A549 (cell line): ENCODE results near the gene TBCEL. TPM values are rescaled to one million over a fixed set of nuclear protein-coding genes. Genes with fewer than 3 reads are reported as not detected.
"Not testable (repeated sequence)": the region's sequence is repeated elsewhere in the genome, so short reads cannot be mapped to it uniquely, and the experiment has no call there.

Experiments
- ATAC-seq, 2 experiments: fragments of 200-7000 bp in 1 of 2; fragments of >200 bp in 1 of 2; cut with Nextera tagmentation in 1 of 2; cut with Tn5 transposase in 1 of 2; 3 replicates each; pipeline versions ENCODE4 v1.8.0 to v1.9.1; 2018 to 2020; ENCODE audit warnings: mild to moderate bottlenecking in 1 of 2, moderate library complexity in 1 of 2
- CTCF ChIA-PET: fragments of 300-600 bp; sonication (Branson Sonifier 250); formaldehyde crosslinking; extraction: SDS; loops from one replicate; lab custom pipeline; 2021; ENCODE audit warnings: antibody characterized with exemption, inconsistent platforms; lab: Yijun Ruan, JAX
- POLR2A ChIA-PET: fragments of 350-600 bp; formaldehyde crosslinking; extraction: SDS; loops from one replicate; lab custom pipeline; 2021; ENCODE audit warnings: antibody characterized with exemption, inconsistent platforms; lab: Yijun Ruan, JAX
- DNase-seq, 2 experiments: peaks; one replicate each; pipeline versions ENCODE4 v3.0.0 to v3.0.0-alpha.2; 2011 to 2016; ENCODE audit warnings: low read depth in 1 of 2, low spot score in 1 of 2
- FAIRE-seq: peaks from 2 replicates; lab custom pipeline; 2011; peaks lifted over from hg19 to GRCh38; lab: Jason Lieb, UNC
- H3K27ac ChIP-seq, 2 experiments: fragments of >200 bp; sonication (Bioruptor Twin); formaldehyde crosslinking; 3 replicates each; pipeline ENCODE4 v1.5.1; 2016 to 2017
- H3K4me1 ChIP-seq: fragments of >200 bp; sonication (Bioruptor Twin); formaldehyde crosslinking; 3 replicates; pipeline ENCODE4 v1.6.1; 2016
- H3K4me2 ChIP-seq: fragments of >200 bp; sonication (Bioruptor Twin); formaldehyde crosslinking; 3 replicates; pipeline ENCODE4 v1.6.1; 2016
- H3K4me3 ChIP-seq: fragments of >200 bp; sonication (Bioruptor Twin); formaldehyde crosslinking; 3 replicates; pipeline ENCODE4 v1.5.1; 2016
- H3K9me3 ChIP-seq: fragments of >200 bp; sonication (Bioruptor Twin); formaldehyde crosslinking; 3 replicates; pipeline ENCODE4 v1.6.1; 2016
- CBX2 ChIP-seq: fragments of 200-600 bp; sonication (generic); IDR thresholded peaks from 2 replicates; pipeline ENCODE4 v1.6.1; 2016; ENCODE audit warnings: low read depth, mild to moderate bottlenecking, borderline replicate concordance
- CBX8 ChIP-seq: fragments of 200-600 bp; sonication (generic); IDR thresholded peaks from 2 replicates; pipeline ENCODE4 v1.6.1; 2016
- CEBPB ChIP-seq, 2 experiments: fragments of >200 bp in 1 of 2; sonication (Bioruptor Twin) in 1 of 2; formaldehyde crosslinking in 1 of 2; IDR thresholded peaks; 2 replicates each; pipeline ENCODE4 v1.6.1; 2012 to 2016
- CHD2 ChIP-seq: fragments of 150-350 bp; IDR thresholded peaks from 2 replicates; pipeline ENCODE4 v1.6.1; 2014; ENCODE audit warnings: low read length; ENCODE audit not compliant: partially characterized antibody
- CTCF ChIP-seq: fragments of >200 bp; sonication (Bioruptor Twin); formaldehyde crosslinking; IDR thresholded peaks from 3 replicates; pipeline ENCODE4 v1.5.1; 2016
- EHF ChIP-seq: fragments of 250-450 bp; sonication (Bioruptor Pico); IDR thresholded peaks from 2 replicates; pipeline ENCODE4 v1.5.0; 2020; ENCODE audit warnings: mild to moderate bottlenecking
- EHMT2 ChIP-seq: fragments of 200-600 bp; sonication (generic); IDR thresholded peaks from 2 replicates; pipeline ENCODE4 v1.6.1; 2016; ENCODE audit warnings: antibody characterized with exemption, low read depth, mild to moderate bottlenecking, moderate library complexity
- EP300 ChIP-seq, 2 experiments: fragments of >200 bp; sonication (Bioruptor Twin); formaldehyde crosslinking; IDR thresholded peaks; 2 replicates in 1 of 2; 3 replicates in 1 of 2; pipeline ENCODE4 v1.6.1; 2016 to 2017
- FOSL2 ChIP-seq, 2 experiments: fragments of 450-650 bp in 1 of 2; fragments of >200 bp in 1 of 2; sonication (Bioruptor Twin) in 1 of 2; formaldehyde crosslinking; IDR thresholded peaks; 2 replicates each; pipeline versions ENCODE4 v1.5.0 to v1.6.1; 2016 to 2020; ENCODE audit warnings: mild to moderate bottlenecking in 1 of 2, moderate library complexity in 1 of 2
- FOXS1 ChIP-seq: fragments of 250-450 bp; sonication (Bioruptor Pico); IDR thresholded peaks from 2 replicates; pipeline ENCODE4 v1.5.0; 2020; ENCODE audit warnings: mild to moderate bottlenecking, moderate library complexity
- GATA3 ChIP-seq: IDR thresholded peaks from 2 replicates; pipeline ENCODE4 v1.6.1; 2012; ENCODE audit warnings: borderline replicate concordance
- HDAC2 ChIP-seq: fragments of 200-600 bp; sonication (generic); IDR thresholded peaks from 2 replicates; pipeline ENCODE4 v1.6.1; 2016
- HES2 ChIP-seq: fragments of >200 bp; sonication (Bioruptor Twin); formaldehyde crosslinking; IDR thresholded peaks from 2 replicates; pipeline ENCODE4 v1.6.1; 2016
- HMGXB4 ChIP-seq: fragments of 250-450 bp; sonication (Bioruptor Pico); IDR thresholded peaks from 2 replicates; pipeline ENCODE4 v1.5.0; 2021; ENCODE audit warnings: mild to moderate bottlenecking, moderate library complexity, borderline replicate concordance
- HOXB13 ChIP-seq: fragments of 250-450 bp; sonication (Bioruptor Pico); IDR thresholded peaks from 2 replicates; pipeline ENCODE4 v1.5.0; 2020; ENCODE audit warnings: low read depth, mild to moderate bottlenecking, moderate library complexity
- JUNB ChIP-seq: fragments of >200 bp; sonication (Bioruptor Twin); formaldehyde crosslinking; IDR thresholded peaks from 2 replicates; pipeline ENCODE4 v1.6.1; 2016
- MAX ChIP-seq: IDR thresholded peaks from 2 replicates; pipeline ENCODE4 v1.6.1; 2012
- NFE2L2 ChIP-seq: fragments of 150-350 bp; conservative IDR thresholded peaks from 2 replicates; pipeline ENCODE4 v1.6.1; 2014; ENCODE audit warnings: low read length
- PBX3 ChIP-seq: IDR thresholded peaks from 2 replicates; pipeline ENCODE4 v1.6.1; 2012
- PHF8 ChIP-seq: fragments of 200-600 bp; sonication (generic); IDR thresholded peaks from 2 replicates; pipeline ENCODE4 v1.6.1; 2016; ENCODE audit warnings: low read depth, mild to moderate bottlenecking, antibody characterized with exemption, moderate library complexity, borderline replicate concordance
- POLR2AphosphoS2 ChIP-seq: conservative IDR thresholded peaks from 2 replicates; pipeline ENCODE4 v1.6.1; 2012; ENCODE audit warnings: low read length, improper control_type of control experiment, inconsistent platforms
- RAD21 ChIP-seq, 2 experiments: fragments of >200 bp in 1 of 2; sonication (Bioruptor Twin) in 1 of 2; formaldehyde crosslinking in 1 of 2; IDR thresholded peaks in 1 of 2; conservative IDR thresholded peaks in 1 of 2; 2 replicates in 1 of 2; 3 replicates in 1 of 2; pipeline ENCODE4 v1.6.1; 2012 to 2018; ENCODE audit warnings: inconsistent platforms in 1 of 2
- RARB ChIP-seq: fragments of 250-450 bp; sonication (Bioruptor Pico); IDR thresholded peaks from 2 replicates; pipeline ENCODE4 v1.8.0; 2021; ENCODE audit warnings: mild to moderate bottlenecking, moderate library complexity
- SMC3 ChIP-seq: fragments of >200 bp; sonication (Bioruptor Twin); formaldehyde crosslinking; IDR thresholded peaks from 3 replicates; pipeline ENCODE4 v1.6.1; 2018; ENCODE audit warnings: inconsistent platforms
- TP53 ChIP-seq: fragments of 250-450 bp; sonication (Bioruptor Pico); IDR thresholded peaks from 2 replicates; pipeline ENCODE4 v1.5.0; 2021; ENCODE audit warnings: mild to moderate bottlenecking, moderate library complexity
- ZC3H11A ChIP-seq: fragments of 450-650 bp; IDR thresholded peaks from 2 replicates; pipeline ENCODE4 v1.6.1; 2014; ENCODE audit warnings: antibody characterized with exemption, mild to moderate bottlenecking
- ZFP36 ChIP-seq: fragments of 450-650 bp; IDR thresholded peaks from 2 replicates; pipeline ENCODE4 v1.6.1; 2014; ENCODE audit warnings: borderline replicate concordance; ENCODE audit not compliant: partially characterized antibody
- whole genome bisulfite sequencing: methylation state at CpG from one replicate; pipeline ENCODE4 v1.1.6; 2017; ENCODE audit errors: missing lambda C conversion rate; 5-methylcytosine and 5-hydroxymethylcytosine counted together
- polyA plus RNA-seq, 4 experiments: library from polyadenylated mRNA; depleted of rRNA in 3 of 4; stranded (reverse); fragments of >200 nt; fragmentation: RNase III in 1 of 4; extraction: RNeasy Plus Mini Kit Qiagen cat#74134 plus additional on column Dnase treatment in 1 of 4; gene quantifications; 2 replicates in 3 of 4; 3 replicates in 1 of 4; pipeline ENCODE4 v1.2.3, GENCODE V29; 2011 to 2017

TBCEL gene
- polyA plus RNA-seq, 2 of the 4 experiments (the other 2 are of a cell fraction) = 5.9 to 11.9 TPM

GRCh38 chr11:121115024-121115423, 91.1 kb downstream of the TBCEL start:
- DNase-seq, H3K4me1 ChIP-seq, POLR2A ChIA-PET, H3K9me3 ChIP-seq, H3K27ac ChIP-seq, ATAC-seq, H3K4me3 ChIP-seq, CTCF ChIA-PET, FAIRE-seq, H3K4me2 ChIP-seq: not testable (repeated sequence)
- WGBS = no CpG with 5 or more reads among the region's 1 CpG

GRCh38 chr11:121117788-121118187, 93.9 kb downstream of the TBCEL start:
- no peak for TF ChIP-seq RARB (CRISPR knock-in tag)
- TF ChIP-seq GATA3 = no peak
- no peak for TF ChIP-seq SMC3
- no peak for TF ChIP-seq EP300 (IDR thresholded peaks at IDR 0.05)
- TF ChIP-seq HES2 = no peak
- TF ChIP-seq CTCF = no peak
- no peak for TF ChIP-seq HOXB13
- no peak for TF ChIP-seq MAX
- TF ChIP-seq TP53 (CRISPR knock-in tag) = no peak
- TF ChIP-seq JUNB = no peak
- TF ChIP-seq CBX2 = no peak
- no peak for TF ChIP-seq NFE2L2
- TF ChIP-seq CBX8 = no peak
- TF ChIP-seq CEBPB (IDR thresholded peaks at IDR 0.05) = no peak
- no peak for TF ChIP-seq ZFP36
- no peak for TF ChIP-seq PHF8
- TF ChIP-seq HMGXB4 (CRISPR knock-in tag) = no peak
- no peak for TF ChIP-seq PBX3
- no peak for TF ChIP-seq EHF
- TF ChIP-seq ZC3H11A = no peak
- FAIRE-seq = no peak
- Histone ChIP-seq H3K4me2 (no peak overlapping the region), H3K4me1 (no peaks in the 10 kb centered on the region), H3K4me3 (no peak overlapping the region), H3K9me3 (peaks cover 11% of the 10 kb centered on the region), H3K27ac (no peak overlapping the region)
- ATAC-seq = no peak
- ChIA-PET POLR2A (no interaction called here), CTCF (no interaction called here)
- WGBS = 7% methylated on average over 6 of the region's 6 CpGs
- no peak for DNase-seq

- no peak for DNase-seq
- ChIA-PET CTCF (interaction anchor here (0.6 to 1.5 kb wide), 2 partner anchors 18 to 113 kb away, joined by 3 read pairs; partner anchors contain the start of gene TECTA), POLR2A (no interaction called here)
- peaks cover 16% of the 10 kb centered on the region for H3K9me3 ChIP-seq
- no peak overlapping the region for H3K4me3 ChIP-seq
- 5% methylated on average over 1 of the region's 1 CpG for WGBS
- FAIRE-seq = no peak
- H3K27ac ChIP-seq = no peak overlapping the region
- H3K4me2 ChIP-seq = no peak overlapping the region
- H3K4me1 ChIP-seq = no peaks in the 10 kb centered on the region
- no peak for ATAC-seq
- TF ChIP-seq CTCF = no peak
- no peak for TF ChIP-seq FOSL2 (IDR thresholded peaks at IDR 0.05)
- TF ChIP-seq FOSL2 (CRISPR knock-in tag; IDR thresholded peaks at IDR 0.05) = no peak
- no peak for TF ChIP-seq RAD21 (conservative IDR thresholded peaks at IDR 0.05 in 1 of 2, IDR thresholded peaks at IDR 0.05 in 1 of 2)
- TF ChIP-seq POLR2AphosphoS2 = no peak
- no peak for TF ChIP-seq ZFP36
- TF ChIP-seq CHD2 = no peak
- no peak for TF ChIP-seq HDAC2
- TF ChIP-seq FOXS1 (CRISPR knock-in tag) = no peak
- TF ChIP-seq MAX = no peak
- no peak for TF ChIP-seq EHMT2
- no peak for TF ChIP-seq GATA3
These were observed 95.5 kb downstream of the TBCEL start for GRCh38 chr11:121119440-121119839.
